ENCODE measurements around the gene PODXL2.

Gene PODXL2

DNA sequence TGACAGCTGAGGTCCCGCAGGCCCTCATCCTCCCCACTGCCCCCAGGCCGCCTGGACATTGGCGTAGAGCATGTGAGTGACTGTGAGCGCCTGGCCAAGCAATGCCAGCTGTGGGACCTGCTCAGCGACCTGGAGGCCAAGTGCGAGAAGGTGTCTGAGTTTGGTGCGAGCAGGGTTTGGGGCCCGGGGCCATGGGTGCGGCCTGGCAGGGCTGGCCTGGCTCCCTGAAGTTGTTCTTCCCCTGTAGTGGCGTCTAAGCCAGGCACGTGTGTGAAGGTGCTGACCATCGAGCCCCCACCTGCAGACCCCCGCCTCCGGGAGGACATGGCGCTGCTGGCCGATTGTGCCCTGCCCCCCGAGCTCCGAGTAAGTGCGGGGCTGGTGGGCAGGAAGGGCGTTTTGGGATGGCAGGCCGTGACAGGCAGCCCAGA is 48.0 kb downstream of the PODXL2 start:
- no peak for DNase-seq (ENCODE audit: insufficient read length, low spot score)
- TF ChIP-seq, protein P1, sequence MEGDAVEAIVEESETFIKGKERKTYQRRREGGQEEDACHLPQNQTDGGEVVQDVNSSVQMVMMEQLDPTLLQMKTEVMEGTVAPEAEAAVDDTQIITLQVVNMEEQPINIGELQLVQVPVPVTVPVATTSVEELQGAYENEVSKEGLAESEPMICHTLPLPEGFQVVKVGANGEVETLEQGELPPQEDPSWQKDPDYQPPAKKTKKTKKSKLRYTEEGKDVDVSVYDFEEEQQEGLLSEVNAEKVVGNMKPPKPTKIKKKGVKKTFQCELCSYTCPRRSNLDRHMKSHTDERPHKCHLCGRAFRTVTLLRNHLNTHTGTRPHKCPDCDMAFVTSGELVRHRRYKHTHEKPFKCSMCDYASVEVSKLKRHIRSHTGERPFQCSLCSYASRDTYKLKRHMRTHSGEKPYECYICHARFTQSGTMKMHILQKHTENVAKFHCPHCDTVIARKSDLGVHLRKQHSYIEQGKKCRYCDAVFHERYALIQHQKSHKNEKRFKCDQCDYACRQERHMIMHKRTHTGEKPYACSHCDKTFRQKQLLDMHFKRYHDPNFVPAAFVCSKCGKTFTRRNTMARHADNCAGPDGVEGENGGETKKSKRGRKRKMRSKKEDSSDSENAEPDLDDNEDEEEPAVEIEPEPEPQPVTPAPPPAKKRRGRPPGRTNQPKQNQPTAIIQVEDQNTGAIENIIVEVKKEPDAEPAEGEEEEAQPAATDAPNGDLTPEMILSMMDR (IDR thresholded peaks at IDR 0.05; ENCODE audit: insufficient read depth, missing control alignments), result no peak
- FAIRE-seq, result no peak

DNA sequence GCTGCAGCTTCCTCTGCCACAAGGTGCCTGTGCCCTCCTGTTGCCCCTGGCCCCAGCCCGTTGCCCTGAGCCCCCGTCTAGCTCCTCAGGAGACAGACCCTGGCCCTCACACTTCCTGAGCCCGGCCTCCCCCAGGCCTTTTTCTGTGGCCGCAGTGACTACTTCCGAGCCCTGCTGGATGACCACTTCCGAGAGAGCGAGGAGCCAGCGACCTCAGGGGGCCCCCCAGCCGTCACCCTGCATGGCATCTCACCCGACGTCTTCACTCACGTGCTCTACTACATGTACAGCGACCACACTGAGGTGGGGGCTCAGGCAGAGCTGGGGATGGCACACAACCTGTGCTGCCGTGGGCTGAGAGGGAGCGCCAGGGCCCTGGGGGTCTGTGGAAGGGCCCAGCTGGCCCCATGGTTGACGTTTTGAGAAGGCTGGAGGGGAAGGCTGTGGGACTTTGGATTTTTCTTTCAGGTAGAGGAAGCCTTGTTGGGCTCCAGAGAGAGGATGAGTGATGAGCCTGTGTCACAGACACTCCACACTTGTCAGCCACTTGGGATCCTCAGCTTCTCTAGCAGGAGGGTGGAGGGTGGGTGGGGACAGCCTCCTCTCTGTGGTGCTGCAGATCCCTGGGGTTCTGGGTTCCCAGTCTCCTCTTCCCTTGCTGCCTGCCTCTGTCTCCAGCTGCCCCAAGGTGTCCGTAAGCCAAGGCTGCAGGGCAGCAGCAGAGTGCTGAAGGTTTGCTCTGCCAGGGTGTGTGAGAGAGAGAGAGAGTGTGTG is 48.7 kb downstream of the PODXL2 start:
- TF ChIP-seq, protein P1 (IDR thresholded peaks at IDR 0.05; ENCODE audit: insufficient read depth, missing control alignments), result no peak
- DNase-seq (ENCODE audit: insufficient read length, low spot score) (no peak), FAIRE-seq (no peak)

DNA sequence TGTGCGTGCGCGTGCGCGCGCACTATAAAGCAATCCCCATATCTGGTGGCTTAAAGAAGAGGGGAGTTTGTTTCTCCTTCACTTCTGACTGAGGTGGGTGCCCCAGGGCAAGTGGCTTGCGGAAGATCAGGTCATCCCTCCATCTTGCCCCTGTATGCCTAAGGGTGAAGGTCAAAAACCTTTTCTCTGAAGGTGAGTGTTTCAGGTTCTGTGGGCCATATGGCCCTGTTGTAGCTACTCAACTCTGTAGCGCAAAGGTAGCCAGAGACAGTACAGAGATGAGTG is 49.3 kb downstream of the PODXL2 start:
- TF ChIP-seq, protein P1 (IDR thresholded peaks at IDR 0.05; ENCODE audit: insufficient read depth, missing control alignments), result no peak
- DNase-seq (ENCODE audit: insufficient read length, low spot score) (no peak), FAIRE-seq (no peak)

DNA sequence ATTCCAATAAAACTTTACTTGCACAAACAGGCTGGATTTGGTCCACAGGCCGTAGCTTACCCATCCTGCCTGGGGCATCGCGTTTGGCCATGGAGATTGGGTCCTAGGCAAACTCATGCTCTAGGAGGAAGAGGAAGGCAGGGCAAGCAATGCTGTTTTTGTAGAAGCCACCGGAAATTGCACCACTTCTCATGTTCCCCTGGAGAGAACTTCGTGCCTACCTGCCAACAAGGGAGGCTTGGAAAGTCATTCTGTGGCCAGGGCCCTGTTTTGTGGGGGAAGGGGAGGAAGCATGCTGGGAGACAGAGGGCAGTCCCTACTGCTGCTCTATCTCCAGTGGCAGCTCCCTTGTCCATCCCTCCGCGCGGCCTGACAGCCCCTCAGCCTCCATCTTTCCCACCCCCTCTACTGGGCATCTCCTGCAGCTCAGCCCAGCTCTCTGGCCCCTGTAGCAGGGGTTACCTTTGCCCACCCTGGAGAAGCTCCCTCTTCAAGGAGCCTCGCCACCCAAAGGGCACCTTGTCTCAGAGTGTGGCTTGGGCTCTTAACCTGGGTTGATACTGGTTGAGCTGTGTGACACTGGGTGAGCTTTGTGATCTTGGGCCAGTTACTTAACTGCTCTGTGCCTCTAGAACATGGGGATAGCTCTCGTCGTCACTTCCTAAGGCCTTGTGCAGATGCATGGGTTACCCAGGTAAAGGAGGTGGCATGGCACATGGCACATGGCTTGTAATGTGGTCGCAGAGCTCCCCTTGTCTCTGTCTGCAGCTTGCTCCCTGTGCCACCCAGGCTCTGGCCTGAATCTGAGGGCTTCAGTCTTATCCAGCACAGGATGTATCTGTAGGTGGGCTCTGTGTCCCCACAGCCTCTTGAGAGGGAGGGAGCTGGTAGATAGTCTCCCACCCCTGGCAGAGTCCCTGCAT is 49.9 kb downstream of the PODXL2 start:
- FAIRE-seq (no peak), DNase-seq (ENCODE audit: insufficient read length, low spot score) (no peak)
- TF ChIP-seq, protein P1 (IDR thresholded peaks at IDR 0.05; ENCODE audit: insufficient read depth, missing control alignments), result no peak

DNA sequence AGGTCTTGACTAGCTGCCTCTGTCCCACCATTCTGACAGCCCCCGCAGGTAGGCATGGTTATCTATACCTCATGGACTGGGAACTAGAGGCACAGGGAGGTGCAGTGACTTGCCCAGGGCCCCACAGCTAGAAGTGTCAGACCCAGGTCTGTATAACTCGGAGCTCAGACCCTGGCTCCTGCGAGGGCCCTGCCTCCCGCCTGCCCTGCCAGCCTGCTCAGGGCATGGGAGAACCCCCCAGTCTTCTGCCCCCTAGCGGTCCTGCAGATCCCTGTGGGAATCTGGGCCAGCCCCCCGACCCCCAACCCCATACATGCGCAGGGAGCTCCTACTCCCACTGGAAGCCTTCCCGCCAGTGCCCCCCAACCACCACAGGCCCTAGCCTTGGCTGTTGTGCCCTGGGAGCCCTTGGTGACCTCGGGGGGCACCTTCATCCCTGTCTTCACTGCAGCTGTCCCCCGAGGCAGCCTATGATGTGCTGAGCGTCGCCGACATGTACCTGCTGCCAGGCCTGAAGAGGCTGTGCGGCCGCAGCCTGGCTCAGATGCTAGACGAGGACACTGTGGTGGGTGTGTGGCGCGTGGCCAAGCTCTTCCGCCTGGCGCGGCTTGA is 50.7 kb downstream of the PODXL2 start:
- DNase-seq (ENCODE audit: insufficient read length, low spot score), result no peak
- TF ChIP-seq, protein P1 (IDR thresholded peaks at IDR 0.05; ENCODE audit: insufficient read depth, missing control alignments), result no peak
- no peak for FAIRE-seq

DNA sequence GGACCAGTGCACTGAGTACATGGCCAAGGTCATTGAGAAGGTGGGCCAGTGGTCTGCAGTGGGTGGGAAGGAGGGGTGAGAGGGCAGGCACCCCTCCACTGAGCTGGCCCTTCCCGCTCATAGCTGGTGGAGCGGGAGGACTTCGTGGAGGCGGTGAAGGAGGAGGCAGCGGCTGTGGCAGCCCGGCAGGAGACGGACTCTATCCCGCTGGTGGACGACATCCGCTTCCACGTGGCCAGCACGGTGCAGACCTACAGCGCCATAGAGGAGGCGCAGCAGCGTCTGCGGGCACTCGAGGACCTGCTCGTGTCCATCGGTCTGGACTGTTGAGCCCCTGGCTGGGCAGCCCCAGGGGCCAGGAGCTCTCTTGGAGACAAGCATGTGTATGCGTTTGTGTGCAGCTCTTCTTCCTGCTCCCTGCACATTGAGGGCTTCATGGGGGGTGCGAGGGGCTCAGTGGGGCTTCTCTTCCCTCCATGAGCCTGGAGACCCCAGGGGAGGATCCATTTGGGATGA is 51.2 kb downstream of the PODXL2 start:
- TF ChIP-seq, protein P1 (IDR thresholded peaks at IDR 0.05; ENCODE audit: insufficient read depth, missing control alignments), result no peak
- DNase-seq (ENCODE audit: insufficient read length, low spot score) (no peak), FAIRE-seq (no peak)

All from D721Med (cell line).